NCI-H2081 (cell line): ENCODE data around the gene DIDO1.

Experiments
- DNase-seq, 2 experiments: peaks; one replicate each; lab custom pipeline; 2025; lab: John Stamatoyannopoulos, UW

DIDO1 gene

DNA sequence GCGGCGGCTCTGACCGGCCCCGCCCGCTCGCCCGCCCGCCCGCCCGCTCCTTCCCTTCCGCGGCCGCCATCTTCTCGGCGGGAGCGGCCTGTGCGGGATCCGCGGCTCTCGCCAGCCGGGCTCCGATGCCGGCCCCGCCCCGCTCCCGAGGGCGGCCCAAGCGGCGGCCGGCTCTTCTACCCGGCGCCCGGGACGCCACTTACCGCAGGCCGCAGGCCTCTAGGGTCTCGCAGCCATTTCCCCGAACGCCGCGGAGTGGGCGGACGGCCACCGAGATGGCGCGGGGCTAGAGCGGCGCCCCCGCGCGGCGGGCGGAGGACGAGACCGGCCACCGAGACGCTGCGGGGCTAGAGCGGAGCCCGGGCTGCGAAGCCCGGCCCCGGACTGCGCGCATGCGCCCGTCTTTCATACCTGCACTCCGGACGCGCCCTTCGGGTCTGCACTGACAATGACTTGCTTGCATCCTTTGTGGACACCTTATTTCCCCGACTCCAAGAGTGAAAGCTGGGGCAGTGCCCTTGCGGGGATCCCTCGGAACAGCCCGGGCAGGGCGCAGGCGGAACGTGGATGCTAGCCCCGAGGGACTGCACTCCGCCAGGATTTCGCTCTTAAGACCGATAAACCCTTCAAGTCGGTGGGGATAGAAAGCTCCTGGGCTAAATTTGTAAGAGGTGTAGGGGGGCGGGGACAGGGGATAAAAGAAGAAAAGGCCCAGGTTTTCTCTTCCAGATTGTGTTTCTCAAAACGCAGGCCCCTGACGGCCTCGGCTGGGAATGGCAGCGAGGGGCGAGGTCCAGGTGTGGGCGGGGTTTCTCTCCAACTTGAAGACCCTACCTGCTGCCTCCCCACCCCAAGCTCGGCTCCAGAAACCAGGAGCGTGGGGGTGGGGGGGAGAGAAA is at the start of gene DIDO1:
Gene DIDO1 (minus strand): TSS at position 277 of the 899 bp plus-strand sequence.
- DNase-seq, result peak; percentile 89 to 90

GRCh38 chr20:62975251-62975760 is 49.0 kb upstream of the DIDO1 start:
- no peak for DNase-seq

- DNase-seq, result no peak
Observed at GRCh38 chr20:62972845-62973745, 46.8 kb upstream of the DIDO1 start.

DNA sequence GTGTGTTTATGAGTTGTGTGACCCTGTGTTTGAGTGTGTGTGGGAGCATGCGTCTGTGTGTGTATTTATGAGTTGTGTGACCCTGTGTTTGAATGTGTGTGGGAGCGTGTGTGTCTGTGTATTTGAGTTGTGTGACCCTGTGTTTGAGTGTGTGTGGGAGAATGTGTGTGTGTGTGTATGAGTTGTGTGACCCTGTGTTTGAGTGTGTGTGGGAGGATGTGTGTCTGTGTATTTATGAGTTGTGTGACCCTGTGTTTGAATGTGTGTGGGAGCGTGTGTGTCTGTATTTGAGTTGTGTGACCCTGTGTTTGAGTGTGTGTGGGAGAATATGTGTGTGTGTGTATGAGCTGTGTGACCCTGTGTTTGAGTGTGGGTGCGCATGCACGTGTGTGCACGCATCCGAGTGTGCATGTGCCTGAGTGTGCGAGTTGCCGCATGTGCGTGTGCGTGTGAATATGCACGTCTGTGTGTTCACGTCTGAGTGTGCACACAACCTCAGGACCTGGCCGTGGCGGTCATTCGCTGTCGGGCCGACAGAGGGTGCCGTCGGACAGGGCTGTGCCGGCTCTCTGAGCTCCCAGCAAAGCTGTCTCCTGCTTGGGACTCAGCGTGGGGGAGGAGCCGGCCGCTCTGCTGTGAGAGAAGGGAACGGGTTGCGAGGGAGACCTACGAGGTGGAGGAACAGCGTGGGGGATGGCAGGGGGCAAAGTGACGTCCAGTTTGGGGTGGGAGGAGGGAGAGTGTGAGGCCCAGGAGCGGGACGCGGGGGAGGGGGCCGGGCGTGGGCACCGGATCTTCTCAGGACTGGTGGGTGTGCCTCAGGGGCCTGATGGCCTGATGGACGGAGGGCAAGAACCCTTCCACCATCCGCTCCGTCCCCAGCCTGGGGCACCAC is 45.9 kb upstream of the DIDO1 start:
- DNase-seq, result peak; percentile 76 to 81

GRCh38 chr20:62971211-62971949 is 45.1 kb upstream of the DIDO1 start:
- DNase-seq, result no peak

DNA sequence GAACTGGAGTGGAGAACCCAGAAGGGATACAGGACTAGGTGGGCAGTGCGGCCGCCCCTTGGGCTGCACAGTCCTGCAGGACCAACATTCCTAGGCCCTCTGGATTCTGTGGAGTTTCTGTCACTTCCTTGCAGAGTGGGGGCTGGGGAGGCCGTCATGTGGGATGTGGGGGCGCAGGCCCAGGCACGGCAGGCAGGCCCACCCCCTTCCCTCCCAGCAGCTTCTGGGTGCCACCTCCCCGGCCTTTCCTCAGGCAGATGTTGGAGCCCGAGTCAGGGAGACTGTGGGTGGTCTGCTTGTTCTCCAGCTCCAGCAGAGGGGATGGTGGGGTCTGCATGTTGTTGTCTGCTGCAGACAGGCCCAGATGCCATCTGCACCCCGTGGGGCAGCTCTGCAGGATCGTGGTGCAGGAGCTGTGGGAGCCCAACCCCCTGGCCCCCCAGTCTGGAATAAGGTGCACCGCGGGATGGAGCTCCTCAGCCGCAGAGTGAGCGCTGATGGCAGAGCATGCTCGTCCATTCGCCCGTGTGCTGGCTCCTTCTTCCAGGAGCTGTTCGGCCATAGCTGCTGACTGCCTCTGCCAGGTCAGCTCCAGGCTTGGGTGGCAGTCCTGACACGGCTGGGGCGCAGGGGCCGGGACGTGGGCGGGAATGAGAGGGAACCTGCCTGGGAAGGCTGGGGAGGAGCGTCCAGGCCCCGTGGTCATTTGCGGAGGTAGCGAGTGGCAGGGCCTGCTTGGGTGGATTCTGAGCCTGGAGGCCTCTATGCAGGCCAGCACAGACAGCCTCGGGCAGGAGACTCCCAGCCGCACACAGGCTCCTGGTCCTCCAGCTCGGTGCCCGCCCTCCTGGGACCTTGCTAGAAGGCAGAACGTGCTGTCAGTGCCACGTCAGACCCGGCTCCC is 44.3 kb upstream of the DIDO1 start:
- DNase-seq, result no peak

GRCh38 chr20:62969939-62970306 is 43.6 kb upstream of the DIDO1 start:
- no peak for DNase-seq

GRCh38 chr20:62969179-62969760 is 43.0 kb upstream of the DIDO1 start:
- peak in 1 of 2 experiments; percentile 11 for DNase-seq

- no peak for DNase-seq
Observed at GRCh38 chr20:62968378-62969178, 42.3 kb upstream of the DIDO1 start.

DNA sequence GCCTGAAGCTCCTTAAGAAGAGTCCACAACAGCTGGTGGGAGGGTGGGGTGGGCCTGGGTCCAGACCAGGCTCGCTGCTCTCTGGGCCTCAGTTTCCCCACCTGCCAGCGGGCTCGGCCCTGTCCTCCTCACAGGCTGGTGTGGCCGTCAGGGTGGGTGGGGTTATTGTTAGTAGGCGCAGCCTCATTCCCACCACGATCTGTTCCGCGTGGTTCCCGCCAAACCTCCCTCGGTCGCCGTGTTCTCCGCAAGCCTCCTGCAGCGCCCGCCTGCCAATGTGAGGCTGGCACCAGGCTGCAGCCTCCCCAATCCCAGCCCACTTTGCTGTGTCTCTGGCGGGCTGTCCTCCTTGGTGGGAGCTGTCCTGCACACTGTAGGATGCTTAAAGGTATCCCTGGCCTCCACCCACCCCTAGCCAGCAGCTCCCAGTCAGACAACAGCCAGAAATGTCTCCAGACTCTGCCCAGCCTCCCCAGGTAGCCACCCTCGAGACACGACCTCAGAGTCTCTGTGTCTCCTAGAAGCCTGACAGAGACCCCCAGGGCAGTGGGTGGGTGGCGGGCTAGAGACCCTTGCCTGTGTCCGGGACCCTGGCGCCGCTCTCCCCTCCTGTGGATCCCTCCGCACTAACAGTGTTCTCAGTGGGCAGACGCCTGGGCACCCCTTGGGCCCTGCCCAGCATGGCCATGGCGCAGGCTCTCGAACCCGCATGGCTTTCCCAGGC is 41.5 kb upstream of the DIDO1 start:
- no peak for DNase-seq

GRCh38 chr20:62967149-62967501 is 40.8 kb upstream of the DIDO1 start:
- no peak for DNase-seq

DNA sequence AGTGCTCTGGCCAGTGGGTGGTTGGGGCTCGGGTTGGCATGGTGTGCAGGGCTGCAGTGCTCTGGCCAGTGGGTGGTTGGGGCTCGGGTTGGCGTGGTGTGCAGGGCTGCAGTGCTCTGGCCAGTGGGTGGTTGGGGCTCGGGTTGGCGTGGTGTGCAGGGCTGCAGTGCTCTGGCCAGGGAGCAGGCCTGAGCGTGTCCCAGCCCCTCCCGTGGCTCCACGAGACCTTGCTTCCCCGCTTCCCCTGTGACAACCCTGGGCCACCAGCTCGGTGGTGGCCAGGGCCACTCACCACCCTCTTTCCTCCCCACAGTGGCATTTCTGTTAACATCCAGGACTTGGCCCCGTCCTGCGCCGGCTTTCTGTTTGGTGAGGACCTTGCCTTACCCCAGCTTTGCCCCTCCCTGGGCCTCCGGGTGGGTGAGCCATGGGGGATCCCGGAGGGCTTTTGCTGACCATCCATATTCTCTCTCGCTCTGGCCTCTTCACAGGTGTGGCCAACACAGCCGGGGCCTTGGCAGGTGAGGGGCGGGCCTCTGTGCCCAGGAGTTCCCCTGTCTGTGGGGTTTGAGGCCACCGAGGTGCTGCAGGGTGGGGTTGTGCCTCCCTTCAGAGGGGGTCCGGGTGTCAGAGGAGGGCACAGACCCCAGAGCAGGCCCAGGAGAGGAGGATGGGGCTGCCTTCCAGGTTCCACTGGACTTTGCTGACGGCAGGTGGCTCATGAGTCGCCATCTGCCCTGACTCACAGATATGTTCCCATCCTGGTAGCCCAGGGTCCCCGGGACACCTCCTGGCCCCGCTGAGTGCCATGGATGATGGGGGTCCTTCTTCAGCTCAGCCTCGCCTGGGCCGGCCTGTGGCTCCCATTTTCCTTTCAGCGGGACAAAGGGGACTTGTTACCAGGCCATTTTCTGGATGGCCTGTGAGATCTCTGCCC is 40.2 kb upstream of the DIDO1 start:
- no peak for DNase-seq

DNA sequence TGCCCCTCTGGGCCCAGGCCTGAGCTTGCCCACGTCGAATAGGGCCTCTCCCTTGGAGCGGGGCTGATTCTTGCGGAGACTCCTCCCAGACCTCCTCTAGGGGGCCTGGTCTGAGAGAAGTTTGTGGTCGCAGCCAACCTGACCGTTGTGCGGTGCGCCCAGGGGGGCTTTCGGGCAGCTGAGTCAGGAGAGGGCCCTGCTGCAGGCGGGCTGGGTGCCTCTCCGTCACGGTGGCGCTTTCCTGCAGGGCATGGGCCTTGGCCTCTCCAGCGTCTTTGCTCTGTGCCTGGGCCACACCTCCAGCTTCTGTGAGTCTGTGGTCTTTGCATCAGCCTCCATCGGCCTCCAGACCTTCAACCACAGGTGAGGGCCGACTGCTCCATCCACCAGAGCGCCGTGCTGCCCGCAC is 39.1 kb upstream of the DIDO1 start:
- no peak for DNase-seq

DNA sequence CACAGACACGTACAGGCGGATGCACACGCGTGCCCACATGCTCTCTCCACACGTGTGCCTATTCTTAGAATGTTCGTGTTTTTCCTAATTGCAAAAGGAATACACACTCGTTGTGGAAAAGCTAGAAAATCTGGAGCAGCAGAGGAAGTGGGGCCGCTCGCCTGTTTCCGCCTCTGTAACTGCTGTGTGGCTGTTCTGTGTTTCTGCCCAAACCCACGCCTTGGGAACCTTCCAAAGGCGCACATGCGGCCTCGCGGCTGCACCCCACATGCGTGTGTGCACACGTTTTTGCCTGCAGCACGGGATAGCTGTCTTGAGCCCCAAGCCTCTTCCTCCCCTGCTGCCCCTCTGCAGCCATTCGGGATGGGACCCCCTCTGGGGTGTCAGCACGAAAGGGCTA is 38.4 kb upstream of the DIDO1 start:
- DNase-seq, result no peak

DNA sequence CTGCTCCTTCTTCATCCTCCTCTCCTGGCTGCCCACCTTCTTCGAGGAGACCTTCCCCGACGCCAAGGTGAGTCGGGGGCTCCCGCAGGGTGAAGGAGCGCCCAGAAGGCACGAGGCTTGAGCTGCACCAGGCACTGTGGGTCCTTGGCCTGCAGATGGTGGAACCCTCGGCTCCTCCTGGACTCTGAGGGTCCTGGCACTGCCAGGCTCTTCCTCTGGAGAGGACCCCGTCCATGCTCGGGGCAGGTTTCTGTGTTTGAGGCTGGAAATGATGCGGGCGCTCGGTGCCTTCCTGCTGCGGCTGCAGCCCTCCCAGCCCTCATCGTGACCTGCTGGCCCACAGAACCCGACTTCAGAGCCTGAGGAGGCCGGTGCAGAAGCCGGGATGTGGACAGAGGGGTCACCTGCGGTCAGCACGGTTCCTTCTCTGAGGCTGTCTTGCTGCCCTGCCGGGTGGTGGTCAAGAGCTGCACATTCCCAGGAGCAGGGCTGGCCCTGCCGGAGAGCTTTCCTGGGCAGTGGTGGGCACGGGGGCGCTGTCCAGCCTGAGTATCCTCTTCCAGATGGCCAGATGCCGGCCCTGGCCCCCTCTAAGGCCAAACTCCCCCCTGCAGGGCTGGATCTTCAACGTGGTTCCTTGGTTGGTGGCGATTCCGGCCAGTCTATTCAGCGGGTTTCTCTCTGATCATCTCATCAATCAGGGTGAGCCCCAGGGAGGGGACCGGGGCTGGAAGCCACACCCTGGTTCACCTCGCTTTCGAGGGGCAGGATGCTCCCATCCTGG is 37.5 kb upstream of the DIDO1 start:
- DNase-seq, result no peak
